GM10847 (cell line): Measurements from ENCODE around the gene RANGAP1.
A peak's percentile ranks its signal among the peaks of the same experiment; 100 is the strongest.

ENCODE experiments used
- POLR2A ChIP-seq: IDR thresholded peaks from 2 replicates; pipeline ENCODE4 v1.6.1; 2011; ENCODE audit not compliant: insufficient read length; ENCODE audit errors: extremely low read depth

Gene RANGAP1, protein sequence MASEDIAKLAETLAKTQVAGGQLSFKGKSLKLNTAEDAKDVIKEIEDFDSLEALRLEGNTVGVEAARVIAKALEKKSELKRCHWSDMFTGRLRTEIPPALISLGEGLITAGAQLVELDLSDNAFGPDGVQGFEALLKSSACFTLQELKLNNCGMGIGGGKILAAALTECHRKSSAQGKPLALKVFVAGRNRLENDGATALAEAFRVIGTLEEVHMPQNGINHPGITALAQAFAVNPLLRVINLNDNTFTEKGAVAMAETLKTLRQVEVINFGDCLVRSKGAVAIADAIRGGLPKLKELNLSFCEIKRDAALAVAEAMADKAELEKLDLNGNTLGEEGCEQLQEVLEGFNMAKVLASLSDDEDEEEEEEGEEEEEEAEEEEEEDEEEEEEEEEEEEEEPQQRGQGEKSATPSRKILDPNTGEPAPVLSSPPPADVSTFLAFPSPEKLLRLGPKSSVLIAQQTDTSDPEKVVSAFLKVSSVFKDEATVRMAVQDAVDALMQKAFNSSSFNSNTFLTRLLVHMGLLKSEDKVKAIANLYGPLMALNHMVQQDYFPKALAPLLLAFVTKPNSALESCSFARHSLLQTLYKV

DNA sequence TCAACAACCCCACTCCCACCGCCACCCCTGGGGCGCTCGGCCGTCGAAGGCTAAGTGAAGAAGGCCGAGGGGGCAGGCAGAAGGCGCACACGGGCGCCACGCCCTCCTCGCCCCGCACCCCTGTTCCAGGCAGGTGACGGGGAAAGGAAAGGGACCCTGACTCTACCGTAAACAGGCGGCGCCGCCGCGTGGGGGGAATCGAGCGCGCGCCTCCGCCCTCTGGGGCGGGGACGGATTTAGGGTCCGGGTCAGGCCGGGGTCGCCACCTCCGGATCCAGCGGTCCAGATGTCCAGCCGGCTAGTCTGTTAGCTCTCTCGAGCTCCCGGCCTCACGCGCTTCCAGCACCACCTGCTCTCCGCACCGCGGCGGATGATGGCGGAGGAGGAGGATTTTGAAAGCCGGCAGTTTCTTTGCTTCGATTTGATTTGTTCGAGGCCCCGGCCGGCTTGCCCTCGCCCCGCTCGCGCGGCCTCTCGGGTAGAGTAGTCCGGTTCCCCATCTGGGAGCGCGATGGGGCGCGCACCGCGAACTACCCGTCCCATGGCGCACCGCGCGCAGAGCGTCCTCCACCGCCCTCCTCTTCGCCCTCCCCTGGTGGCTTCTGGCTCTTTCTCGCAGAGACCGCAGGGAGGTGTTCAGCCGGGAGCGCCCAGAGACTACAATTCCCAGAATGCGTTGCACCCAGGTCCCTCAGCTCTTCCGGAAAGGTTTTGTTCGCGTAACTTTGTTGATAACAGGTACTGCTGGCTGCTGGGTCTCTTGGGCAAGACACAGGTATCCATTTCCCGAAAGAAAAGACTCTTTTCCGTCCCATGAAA lies at the start of gene RANGAP1:
RANGAP1 (minus strand) TSS at position 368 of the 819 bp plus-strand sequence. CDS start 5,143 bp downstream, outside the sequence.
- TF ChIP-seq POLR2A = peak; percentile 74

DNA sequence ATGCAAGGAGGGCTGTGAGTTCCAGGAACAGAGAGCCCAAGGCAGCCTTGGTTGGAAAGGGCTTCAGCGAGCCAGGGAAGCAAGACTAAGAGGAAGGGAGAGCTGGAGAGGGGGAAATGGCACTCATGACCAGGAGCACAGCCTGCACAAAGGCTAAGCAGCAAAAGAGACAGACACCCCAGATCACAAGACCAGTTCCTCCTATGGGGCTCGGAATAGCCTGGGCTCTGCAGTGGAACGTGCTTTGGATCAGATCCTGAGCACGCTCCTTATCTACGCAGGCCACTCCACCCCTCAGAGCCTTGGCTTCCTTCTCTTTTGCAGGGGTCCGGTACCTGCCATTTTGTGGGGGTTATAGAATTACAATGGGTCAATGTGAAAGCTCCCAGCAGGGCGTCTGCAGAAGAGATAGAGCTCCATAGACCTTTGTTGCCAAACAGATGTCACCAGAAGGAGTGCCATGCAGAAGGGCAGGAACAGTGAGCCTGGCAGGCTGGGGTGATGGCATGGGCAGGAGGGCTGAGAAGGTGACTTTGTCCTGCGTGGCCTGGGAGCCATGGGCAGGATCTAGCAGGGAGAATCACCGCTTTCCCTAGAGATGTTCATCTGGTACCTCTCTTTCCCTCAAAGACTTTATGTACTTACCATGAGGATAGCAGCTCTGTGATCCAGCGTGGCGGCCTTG lies 49.1 kb upstream of the RANGAP1 start:
- TF ChIP-seq POLR2A = no peak

DNA sequence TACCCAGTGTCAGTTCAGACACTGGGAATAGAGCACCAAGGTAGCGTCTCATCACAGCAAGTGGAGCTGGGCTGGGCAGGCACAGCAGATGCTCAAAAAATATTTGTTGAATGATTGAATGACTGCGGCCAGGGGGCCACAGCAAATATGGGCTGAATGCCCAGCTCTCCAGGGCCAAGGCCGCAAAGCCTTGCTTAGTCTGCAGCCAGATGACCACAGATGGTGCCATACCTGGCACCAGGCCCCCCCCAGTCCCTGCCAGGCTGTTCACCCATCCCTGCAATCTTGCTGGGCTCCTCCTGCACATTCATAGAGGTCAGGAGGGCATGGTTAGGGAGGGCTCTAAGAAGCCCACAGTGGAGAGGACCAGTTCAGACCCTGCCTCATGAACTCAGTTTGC lies 48.2 kb upstream of the RANGAP1 start:
- TF ChIP-seq POLR2A = no peak

DNA sequence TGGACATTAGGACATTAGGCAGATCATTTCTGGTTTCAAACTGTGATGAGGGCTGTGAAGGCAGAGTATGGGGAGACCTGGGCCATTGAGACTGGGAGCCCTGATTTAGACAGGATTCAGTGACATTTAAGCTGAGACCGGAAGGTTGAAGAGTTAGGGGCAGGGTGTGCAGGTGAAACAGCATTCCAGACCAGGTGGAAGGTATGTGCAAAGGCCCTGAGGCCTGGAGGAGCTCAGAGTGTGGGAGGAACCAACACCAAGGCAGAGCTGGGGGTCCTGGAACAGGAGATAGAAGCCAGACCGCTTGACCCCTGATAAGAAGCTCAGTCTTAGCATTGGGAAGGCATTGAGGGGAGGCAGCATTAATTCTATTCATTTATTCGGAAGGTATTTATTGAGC lies 47.8 kb upstream of the RANGAP1 start:
- no peak for TF ChIP-seq POLR2A

DNA sequence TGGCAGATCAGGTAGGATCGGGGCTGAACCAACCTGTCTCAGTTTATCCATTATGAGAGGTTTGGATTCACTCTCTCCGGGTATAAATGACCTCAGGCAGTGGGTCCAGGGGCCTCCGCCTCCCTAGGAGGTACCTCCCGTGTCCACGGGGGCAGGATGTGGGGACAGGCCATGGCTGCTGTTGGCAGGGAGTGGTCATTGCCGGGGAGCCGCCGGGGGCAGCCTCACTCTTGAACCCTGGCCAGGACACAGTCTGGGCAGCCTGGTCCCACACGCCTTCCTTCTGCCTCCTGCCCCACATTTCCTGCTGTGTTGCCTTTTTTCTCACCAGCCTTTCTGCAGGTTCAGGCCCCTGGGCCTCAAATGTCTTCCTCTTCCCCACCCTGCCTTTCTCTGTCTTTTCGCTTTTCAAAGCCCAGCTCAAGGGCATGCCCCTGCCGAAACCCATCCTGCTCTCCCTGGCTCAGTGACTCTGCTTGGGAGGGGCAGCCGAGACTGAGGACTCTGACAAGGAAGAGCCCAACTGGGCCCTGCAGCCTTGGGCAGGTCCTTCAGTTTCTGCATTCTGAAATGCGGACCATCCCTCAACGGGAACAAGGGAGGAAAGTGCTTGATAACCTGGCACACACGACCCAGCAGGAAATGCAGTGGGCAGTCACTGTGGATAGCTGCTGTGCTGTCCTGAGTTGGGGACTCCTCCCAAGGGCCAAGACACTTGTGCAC lies 46.4 kb upstream of the RANGAP1 start:
- TF ChIP-seq POLR2A = no peak

DNA sequence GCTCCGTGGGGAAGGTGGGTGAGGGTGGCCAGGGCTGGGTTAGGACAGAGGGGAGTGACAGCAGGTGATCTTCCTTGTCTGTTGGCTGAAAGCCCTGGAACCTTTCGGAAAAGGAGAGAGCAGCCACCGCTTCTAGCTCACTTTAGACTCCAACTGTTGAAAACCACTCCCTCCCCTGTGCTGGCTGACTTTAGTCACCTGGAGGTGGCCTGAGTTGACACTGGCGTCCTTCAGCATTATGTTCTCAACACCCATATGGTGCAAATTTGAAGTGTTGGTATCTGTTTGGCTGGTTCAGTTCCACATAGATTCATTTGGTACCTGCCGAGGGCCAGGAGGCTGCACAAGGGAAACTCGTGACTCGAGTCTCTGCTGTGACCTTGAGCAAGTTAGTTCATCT lies 44.2 kb upstream of the RANGAP1 start:
- no peak for TF ChIP-seq POLR2A

DNA sequence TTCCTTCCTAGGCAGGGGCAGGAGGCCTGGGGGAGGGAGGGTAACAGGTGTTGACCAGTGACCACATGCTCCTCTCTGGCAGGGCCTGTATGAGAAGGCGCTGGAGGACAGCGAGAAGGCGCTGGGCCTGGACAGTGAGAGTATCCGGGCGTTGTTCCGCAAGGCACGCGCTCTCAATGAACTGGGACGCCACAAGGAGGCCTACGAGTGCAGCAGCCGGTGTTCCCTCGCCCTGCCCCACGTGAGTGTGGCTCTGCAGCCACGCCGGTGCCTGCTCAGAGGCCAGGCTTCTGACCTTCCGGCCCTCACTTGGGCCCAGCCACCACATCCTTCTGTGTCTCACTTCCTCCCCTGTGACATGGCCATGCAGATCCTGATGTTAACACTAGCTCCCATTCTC lies 41.1 kb upstream of the RANGAP1 start:
- TF ChIP-seq POLR2A = no peak

DNA sequence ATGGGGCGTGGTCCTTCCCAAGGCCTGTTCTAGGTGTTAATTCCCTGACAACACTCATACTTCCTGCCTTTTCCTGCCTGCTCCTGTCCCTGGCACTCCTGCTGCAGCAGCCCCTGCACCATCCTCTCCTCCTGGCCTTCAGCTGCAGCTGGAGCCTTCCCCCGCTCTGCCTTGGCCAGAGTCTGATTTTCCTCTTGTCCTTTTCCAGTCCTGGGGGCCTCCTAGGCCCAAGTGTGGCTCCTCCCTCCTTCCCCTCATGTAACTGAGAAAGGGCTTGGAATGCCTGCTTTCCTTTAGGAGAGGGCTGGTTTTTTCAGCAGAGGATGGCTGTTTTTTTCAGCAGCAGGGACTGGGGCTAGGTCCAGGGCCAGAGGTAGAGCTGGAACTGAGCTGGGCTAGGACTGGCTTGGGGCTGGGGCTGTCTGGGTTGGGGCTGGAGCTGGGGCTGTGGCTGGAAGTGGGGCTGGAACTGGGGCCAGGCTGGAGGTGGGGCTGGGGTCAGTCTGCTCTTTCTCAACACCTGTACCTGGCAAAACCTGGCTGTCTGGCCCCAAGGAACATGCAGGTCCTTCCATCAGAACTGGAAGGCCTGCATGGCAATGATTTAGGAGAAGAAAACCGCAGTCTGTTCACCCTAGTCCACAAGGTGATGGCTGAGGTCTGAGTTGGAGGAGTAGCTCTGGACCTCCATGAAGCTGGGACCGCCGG lies 39.0 kb upstream of the RANGAP1 start:
- no peak for TF ChIP-seq POLR2A

DNA sequence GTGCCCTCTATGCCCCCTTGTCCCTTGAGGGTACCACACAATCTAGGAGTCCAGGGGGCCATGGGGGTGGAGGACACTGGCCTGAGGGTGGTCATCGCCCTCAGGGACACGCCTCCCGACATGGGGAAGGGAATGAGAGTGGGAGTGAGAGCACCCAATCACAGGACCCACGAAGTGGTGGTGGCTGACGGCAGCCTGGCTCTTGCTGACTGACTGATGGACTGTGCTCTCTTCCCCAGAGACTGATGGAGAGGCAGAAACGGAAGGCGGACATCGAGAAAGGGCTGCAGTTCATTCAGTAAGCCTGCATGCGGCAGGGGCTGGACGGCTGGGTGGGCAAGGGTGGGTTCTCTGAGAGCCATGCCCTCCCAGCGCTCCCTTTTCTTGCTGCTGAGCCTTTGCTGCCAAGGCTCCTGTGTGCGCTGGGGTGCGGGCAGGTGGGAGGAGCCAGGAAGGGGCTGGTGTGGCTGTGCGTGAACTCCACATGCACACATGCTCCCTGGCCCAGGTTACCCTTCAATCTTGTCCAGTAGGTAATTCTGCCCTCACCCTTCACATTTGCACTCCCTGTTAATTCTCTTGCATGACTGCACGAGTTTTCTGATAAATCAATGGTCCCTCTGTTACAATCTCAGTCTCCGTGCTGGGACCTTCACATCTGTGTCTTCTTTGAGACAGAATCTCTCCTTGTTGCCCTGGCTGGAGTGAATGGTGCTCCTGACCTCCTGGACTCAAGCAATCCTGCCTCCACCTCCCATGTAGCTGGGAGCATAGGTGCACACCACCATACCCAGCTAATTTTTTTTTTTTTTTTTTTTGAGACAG lies 34.6 kb upstream of the RANGAP1 start:
- TF ChIP-seq POLR2A = no peak

DNA sequence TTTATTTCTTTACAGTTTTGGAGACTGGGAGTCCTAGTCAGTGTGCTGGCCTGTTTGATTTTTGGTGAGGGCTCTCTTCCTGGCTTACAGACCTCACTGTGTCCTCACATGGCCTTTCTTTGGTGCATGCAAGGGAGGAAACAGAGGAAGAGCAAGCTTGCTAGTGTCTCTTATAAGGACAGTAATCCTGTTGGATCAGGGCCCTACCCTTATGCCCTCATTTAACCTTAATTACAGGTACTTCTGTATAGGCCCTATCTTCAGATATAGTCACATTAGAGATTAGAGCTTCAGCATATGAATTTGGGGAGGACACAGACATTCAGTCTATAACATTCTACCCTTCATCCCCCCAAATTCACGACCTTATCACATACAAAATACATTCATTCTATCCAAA lies 29.6 kb upstream of the RANGAP1 start:
- TF ChIP-seq POLR2A = no peak

DNA sequence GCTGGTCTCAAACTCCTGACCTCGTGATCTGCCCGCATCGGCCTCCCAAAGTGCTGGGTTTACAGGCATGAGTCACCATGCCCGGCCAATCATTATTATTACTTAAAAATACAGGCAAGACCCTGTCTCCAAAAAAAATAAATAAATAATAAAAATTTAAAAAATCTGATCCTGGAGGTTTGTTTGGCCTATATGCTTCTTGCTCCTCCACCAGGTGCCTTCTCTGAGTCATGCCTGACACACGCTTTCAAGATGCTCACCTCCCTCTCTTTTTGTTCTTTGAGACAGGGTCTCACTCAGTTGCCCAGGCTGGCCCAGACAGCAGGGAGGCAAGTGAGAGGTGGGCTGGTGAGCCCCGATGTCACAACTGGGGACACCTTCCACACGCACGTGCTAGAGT lies 28.8 kb upstream of the RANGAP1 start:
- TF ChIP-seq POLR2A = no peak

DNA sequence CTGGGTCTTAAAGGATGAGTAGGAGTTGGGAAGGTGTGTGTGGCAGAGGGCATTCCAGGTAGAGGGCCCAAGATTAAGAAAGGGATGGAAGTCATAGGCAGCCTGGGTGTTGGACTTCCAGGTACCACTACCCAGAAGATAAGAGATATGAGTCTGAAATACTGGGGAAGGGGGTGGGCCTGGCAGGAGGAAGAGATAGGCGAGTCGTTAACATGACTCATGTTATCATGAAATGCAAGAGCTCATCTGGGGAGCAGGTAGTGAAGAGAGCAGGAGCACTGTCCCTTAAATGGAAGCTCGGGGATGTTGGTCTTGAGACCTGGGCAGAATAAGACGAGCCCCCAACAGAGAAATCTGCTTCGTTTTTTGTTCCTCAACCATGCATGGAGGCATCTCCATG lies 25.5 kb upstream of the RANGAP1 start:
- no peak for TF ChIP-seq POLR2A

DNA sequence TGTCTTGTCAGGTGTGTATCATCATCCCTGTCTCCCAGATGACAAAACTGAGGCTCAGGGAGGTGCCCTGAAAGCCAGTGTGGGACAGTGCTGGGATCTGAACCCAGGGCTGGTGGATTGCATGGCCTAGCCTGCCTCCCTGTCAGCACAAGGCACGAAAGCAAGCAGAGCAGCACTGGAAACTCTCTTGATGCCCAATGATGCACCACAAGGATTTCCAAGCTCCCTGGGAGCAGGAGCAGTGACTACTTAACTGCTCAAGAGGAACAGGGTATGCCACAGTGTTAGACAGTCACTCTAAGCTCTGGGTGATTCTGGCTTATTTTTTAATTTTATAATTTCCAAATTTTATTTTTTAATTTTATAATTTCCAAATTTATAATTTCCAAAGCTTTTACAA lies 24.3 kb upstream of the RANGAP1 start:
- TF ChIP-seq POLR2A = no peak
